ENCODE data around the gene KIF3B.
"Not testable (repeated sequence)": the region's sequence is repeated elsewhere in the genome, so short reads cannot be mapped to it uniquely, and the experiment has no call there.

Gene KIF3B

GRCh38 chr20:32330555-32330897 lies 53.1 kb downstream of the KIF3B start:
- DNase-seq (ENCODE audit: low spot score), result no peak

- DNase-seq (ENCODE audit: low spot score), result no peak
Measured at GRCh38 chr20:32332614-32333013, 55.2 kb downstream of the KIF3B start.

DNA sequence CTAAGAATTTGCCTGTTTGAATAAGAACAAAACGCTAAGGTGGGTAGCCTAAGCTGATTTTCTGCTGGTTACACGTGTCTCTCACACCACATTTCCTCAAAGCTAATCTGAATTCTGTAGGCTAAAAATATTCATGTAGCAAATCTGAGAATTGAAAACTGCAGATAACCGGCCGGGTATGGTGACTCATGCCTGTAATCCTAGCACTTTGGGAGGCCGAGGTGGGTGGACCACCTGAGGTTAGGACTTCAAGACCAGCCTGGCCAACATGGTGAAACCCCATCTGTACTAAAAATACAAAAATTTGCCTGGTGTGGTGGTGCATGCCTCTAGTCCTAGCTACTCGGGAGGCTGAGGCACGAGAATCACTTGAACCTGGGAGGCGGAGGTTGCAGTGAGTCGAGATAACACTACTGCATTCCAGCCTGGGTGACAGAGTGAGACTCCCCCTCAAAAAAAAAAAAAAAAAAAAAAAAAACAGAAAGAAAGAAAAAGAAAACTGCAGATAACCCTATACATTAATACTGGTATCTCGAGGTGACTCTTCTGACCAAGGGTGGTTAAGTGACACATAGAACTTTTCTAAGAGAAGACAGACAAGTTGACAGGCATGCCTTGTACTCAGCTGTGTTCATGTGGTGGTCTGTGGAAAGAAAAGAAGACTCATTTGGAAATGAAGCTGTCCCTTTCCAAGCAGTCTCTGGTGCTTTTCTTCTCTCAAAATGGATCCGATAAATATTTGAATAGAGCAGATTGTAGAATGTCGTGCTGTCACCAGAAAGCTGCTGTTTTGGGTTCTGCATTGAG lies 55.9 kb downstream of the KIF3B start:
- peak; percentile 43 for DNase-seq (ENCODE audit: low spot score)

GRCh38 chr20:32333988-32334885 lies 56.8 kb downstream of the KIF3B start:
- peak; percentile 63 for DNase-seq (ENCODE audit: low spot score)

DNA sequence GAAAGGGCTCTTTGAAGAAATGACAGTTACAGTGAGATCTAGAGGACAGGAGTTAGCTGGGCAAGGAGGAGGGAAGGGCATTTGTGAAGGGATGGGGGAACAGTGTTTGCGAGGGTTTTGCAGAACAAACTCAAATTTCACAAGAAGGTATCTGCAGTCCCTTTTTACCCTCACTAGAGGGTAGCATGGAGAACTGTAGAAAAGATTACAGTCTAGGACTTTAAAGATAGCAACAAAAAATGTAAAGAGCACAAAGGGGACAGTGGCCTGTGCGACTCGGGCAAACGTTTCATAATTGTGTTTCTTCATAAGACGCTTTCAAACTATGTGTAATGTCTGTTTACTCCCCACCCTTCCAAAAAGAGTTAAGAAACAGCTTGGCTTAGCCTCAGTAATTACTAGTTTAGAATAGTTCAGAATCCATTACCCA lies 59.5 kb downstream of the KIF3B start:
- DNase-seq (ENCODE audit: low spot score), result peak; percentile 38

- no peak for DNase-seq (ENCODE audit: low spot score)
Measured at GRCh38 chr20:32337937-32338661, 60.6 kb downstream of the KIF3B start.

DNA sequence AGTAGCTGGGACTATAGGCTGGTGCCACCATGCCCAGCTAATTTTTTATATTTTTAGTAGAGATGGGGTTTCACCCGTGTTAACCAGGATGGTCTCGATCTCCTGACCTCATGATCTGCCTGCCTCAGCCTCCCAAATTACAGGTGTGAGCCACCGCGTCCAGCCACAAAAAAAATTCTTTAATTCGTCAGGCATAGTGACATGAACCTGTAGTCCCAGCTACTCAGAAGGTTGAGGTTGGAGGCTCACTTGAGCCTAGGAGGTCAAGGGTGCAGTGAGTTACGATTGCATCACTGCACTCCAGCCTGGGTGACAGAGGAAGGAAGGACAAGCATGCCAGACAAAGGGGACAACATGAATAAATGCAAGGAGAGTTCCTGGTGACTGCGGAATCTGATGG lies 61.2 kb downstream of the KIF3B start:
- DNase-seq (ENCODE audit: low spot score), result no peak

DNA sequence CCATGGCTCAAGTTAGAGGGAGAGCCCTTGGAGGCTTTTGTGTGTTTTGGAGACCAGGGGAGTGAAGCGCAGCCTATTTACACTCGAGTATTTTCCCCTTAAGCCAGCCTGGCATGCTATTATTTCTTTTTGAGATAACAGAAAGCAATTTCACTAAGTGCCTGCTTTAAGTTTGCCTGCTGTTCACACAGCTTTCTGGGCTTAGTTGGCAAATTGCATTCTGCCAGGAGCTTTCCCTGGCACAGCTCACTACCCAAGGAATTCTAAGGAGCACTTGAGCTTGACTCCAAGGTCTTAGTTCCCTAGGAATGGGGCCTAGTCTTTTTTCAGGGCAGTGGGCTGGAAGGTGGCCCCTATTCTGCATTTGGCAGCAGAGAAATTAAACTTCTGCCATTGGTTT lies 61.7 kb downstream of the KIF3B start:
- DNase-seq (ENCODE audit: low spot score), result no peak

DNA sequence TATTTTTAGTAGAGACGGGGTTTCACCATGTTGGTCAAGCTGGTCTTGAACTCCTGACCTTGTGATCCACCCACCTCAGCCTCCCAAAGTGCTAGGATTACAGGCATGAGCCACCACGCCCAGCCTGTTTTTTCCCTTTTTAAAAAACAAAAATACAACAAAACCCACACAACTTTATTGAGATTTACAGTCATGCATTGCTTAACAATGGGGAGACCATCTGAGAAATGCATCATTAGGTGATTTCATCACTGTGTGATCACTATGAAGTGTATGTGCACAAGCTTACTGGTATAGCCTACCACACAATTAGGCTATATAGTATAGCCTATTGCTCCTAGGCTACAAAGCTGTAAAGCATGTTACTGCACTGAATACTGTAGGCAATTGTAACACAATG lies 63.6 kb downstream of the KIF3B start:
- not testable (repeated sequence) for DNase-seq (ENCODE audit: low spot score)

DNA sequence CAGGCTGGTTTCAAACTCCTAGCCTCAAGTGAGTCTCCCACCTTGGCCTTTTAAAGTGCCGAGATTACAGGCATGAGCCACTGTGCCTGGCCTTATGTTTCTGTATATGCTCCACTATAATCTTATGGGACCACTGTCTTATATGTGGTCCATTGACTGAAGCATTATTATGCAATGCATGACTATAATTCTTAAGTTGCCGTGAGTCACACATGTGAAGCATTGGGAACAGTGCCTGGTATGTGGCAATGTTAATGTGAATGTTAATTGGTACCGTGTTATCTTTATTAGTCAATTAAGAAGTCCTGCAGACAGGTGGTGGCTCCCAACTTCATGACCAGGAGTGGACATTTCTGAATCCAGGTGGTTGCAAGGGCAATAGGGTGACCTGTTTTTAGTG lies 66.0 kb downstream of the KIF3B start:
- no peak for DNase-seq (ENCODE audit: low spot score)

DNA sequence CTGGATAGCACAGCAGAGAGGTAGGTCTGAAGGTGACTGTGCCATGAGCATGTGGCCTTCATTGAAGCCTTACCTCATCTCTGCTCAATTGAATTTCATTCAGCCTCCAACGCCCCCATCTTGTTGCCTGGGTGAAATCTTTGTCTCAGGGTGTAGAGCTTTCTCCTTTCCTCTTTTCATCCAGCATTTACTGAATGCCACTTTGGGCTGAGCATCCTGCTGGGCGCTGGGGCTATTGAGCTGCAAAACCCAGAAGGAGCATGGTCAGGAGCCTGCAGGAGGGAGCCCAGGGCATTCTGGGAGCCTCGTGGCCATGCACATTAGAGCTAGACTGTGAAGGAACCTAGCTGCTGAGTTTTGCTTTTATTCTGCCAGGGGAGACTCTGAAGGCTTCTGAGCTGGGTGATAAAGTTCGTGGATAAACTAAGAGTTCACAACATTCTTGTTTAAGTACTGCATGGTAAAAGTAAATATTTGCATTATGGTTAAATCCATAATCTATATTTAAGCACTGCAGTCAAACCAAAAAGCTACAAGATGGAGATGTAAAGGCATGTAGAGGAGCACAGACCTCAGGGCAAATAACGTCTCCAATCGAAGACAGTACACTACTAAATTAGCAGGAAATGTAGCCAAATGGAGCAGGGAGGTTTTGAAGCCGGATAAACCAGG lies 67.5 kb downstream of the KIF3B start:
- no peak for DNase-seq (ENCODE audit: low spot score)

DNA sequence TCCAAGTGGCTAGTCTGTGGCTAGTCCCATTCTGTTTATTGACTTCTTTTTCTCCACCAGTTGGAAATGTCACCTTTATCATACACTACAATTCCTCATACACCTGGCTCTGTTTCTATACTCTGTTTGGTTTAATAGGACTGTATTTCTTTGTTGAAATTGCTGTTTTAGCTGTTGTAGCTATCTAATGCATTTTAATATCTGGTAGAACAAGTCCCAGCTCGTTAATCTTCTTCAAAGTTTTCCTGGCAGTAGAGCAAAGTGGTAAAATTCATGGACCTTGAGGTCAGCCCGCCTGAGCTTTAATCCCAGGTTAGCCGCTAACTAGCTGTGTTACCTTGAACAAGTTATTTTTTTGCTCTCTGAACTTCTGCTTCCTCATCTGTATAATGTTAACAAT lies 70.8 kb downstream of the KIF3B start:
- DNase-seq (ENCODE audit: low spot score), result no peak

DNA sequence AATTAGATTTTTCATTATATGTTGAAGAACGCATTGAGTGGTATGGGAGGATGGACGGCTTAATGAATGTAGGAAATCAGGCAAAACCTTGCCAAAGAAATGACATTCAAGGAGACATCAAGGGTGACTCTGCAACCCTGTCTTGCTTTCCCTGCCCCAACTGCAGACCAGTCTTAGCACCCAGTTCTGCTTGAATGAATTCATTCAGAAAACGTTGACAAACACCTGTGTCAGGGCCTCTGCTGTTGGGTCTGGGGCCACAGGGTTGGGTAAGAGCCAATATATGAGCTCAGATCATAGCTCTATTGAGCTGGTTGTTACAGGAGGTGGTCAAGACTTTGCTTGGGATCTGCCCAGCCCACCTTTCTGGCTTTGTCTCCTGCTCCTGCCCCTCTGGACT lies 73.0 kb downstream of the KIF3B start:
- no peak for DNase-seq (ENCODE audit: low spot score)

- DNase-seq (ENCODE audit: low spot score), result no peak
Measured at GRCh38 chr20:32352121-32352720, 74.8 kb downstream of the KIF3B start.

DNA sequence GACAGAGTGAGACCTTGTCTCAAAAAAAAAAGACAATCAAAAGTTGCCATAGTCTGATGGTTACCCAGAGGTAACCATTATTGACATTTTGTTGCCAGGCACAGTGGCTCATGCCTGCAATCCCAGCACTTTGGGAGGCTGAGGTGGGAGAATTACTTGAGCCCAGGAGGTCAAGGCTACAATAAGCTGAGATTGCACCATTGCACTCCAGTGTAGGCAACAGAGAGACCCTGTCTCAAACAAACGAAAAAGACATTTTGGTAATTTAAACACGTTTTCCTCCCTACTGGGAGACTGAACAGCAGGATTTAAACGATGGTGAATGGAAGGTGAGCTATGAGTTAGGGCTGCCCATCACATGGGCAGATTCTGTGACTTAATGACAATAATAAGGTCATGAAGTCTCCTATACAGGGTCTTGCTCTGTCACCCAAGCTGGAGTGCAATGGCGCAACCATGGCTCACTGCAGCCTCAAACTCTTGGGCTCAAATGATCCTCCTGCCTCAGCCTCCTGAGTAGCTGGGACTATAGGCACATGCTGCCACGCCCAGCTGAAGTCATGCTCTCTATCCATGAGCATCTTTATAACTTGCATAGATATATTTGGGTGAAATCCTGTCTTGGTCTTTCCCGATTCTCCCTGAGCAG lies 76.5 kb downstream of the KIF3B start:
- DNase-seq (ENCODE audit: low spot score), result no peak

GRCh38 chr20:32354592-32355416 lies 77.4 kb downstream of the KIF3B start:
- DNase-seq (ENCODE audit: low spot score), result no peak

DNA sequence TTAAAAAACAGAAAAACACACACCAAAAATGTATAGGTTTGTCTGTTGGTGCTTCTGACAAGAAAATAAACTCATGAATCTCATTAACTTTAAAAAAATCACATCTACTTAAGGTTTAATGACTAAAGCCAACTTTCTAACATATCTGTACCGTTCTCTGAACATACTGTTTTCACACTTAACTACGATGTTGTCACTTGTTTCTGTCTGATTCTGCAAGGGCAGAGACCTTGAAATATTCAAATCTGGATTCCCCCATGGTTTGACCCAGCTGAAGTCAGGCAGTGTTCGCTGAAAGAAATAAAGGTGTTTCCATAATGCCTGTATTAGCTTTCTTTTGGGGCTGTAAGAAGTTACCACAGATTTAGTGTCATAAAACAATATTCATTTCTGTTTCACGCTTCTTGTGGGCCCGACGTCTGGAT lies 78.0 kb downstream of the KIF3B start:
- DNase-seq (ENCODE audit: low spot score), result no peak

DNA sequence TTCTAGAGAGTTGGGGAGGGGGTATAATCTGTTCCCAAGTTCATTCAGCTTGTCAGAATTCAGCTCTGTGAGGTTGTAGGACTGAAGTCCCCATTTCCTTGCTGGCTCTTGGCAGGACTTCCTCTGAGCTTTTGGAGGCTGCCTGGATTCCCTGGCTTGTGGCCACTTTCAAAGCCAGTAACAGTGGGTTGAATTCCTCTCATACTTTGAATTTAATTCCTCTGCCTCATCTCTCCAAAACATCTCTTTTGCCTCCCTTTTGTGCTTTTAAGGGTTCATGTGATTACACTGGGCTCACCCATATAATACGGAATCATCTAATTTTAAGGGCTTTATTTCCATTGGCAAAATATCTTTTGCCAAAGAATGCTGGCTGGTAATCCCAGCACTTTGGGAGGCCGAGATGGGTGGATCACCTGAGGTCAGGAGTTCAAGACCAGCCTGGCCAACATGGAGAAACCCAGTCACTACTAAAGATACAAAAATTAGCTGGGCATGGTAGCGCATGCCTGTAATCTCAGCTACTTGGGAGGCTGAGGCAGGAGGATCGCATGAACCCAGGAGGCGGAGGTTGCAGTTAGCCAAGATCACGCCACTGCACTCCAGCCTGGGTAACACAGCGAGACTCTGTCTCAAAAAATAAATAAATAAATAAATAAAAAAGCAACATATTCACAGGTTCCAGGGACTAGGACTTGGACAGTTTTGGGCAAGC lies 78.6 kb downstream of the KIF3B start:
- DNase-seq (ENCODE audit: low spot score), result not testable (repeated sequence)

DNA sequence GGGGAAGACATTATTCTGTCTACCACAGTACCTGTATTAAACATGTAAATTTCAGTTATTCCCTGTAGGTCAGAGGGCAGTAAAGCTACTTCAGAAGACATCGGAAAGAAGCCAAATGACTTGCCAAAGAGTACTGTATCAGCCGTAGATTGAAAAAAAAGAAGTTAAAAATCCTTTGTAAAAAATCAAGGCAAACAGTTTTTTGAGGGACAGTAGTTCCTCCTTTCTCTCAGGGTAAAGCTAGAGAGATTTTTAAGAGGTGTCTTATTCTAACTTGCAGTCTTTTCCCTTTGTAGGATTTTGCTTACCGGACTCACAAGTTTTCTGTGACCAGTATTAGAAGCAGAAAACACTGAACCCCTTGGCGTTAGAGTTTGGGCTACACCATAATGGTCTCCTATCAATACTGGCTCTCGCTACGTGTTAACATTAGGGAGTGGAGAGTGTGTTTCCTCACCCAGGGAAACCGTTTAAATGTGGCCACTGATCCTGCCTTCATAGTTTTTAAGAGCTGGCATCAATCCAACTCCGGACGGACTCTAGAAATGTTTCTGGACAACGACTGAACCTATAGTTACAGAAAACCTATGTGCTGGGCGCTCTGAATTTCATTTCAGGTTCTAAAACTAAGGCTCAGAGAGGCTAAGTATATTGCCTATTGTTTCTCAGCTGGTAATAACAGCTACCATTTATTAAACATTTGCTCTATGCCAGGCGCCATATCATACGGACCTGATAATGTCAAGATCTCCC lies 79.3 kb downstream of the KIF3B start:
- no peak for DNase-seq (ENCODE audit: low spot score)
